GM21786 (cell line): ENCODE results near the gene AGBL4.
"Not testable (repeated sequence)": the region's sequence is repeated elsewhere in the genome, so short reads cannot be mapped to it uniquely, and the experiment has no call there.

ENCODE experiments used
- ATAC-seq: cut with Tn5 transposase; IDR thresholded peaks from one replicate; pipeline ENCODE4 v1.9.1; 2021; ENCODE audit not compliant: unreplicated experiment

Gene AGBL4

DNA sequence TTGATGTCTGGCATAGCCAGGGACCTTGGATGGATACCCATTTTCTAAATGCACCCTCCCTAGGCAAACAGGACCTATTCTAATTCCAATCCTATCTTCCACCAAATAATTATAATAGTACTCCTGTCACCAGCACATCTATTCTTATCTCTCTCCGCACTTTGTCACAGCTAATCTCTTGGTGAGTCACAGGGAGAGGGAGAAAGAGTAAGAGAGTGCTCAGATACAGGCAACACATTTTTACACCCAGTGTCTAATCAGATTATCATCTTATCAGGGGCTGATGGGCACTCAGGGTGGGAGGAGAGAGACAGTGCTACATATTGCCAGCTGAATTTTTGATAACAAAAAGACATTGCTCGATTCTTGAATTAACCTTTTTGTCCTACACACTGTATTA is 972.1 kb downstream of the AGBL4 start:
- no peak for ATAC-seq

DNA sequence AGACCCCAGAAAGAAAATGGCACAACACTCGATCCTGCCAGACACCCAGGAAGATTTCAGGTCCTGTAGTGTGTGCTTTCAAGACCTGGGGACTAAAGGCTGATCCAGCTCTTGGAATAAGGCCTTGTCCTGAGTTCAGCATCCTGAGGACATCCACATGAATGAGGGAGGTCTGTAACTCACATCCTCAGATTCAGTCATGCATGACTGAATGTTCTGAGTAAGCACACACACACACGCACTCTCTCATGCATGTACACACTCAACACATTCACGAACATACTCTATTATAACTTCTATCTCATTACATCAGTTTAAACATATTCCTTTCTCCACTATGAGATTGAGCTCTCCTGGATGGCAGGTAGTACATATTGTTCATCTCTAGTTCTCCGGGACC is 973.7 kb downstream of the AGBL4 start:
- no peak for ATAC-seq

DNA sequence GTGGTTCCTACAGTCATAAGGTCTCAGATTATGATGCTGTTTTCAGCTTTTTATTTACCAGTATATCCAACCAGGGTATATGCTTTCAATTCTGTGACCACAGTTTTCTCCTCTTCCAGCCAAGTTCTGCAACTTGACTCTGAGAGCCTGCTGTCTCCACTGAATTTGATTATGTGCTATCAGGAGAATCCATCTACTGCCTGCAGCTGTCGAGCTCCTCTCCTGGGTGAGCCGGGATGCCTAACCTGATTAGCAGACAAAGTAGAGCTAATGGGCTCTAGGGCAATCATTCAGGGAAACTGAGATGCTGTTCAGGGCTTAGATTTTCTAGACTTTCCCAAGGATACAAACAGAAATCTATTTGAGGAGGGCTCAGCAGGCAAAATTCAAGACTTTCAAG is 975.6 kb downstream of the AGBL4 start:
- no peak for ATAC-seq

DNA sequence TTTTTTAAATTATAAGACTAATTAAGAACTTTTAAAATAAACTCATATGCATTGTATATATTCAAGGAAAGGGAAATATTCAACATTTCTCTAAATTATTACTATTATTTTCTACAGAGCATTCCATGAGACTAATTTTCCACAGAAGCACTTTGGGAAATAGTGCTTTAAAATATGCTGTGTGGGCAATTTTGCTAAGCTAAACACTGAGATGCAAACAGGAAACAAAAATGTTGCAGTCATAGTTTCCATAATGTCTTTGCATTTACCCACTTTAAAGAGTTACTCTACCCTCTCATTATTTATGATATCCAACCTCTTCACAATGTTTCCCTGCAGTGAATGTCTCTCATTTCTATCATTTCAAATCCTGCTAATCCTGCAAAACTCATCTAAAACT is 977.4 kb downstream of the AGBL4 start:
- ATAC-seq: no peak

DNA sequence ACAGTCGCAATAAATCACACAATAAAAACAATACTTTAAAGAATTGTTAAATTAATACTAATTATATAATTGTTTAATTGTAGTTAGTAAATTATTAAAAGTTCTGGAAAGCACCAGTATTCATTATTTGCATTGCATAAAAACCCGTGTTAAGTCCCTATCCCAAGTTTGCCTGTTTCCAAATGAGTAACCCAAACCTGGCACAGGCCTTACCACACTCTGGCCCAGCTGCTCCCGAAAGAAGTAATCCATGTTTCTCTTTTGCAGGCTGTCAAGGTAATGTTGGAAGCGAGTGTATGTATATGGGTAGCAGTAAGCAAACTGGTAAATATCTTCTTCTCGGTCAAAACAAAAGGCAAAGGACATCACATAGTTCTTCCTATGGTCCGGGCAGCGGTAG is 978.4 kb downstream of the AGBL4 start:
- ATAC-seq: no peak

DNA sequence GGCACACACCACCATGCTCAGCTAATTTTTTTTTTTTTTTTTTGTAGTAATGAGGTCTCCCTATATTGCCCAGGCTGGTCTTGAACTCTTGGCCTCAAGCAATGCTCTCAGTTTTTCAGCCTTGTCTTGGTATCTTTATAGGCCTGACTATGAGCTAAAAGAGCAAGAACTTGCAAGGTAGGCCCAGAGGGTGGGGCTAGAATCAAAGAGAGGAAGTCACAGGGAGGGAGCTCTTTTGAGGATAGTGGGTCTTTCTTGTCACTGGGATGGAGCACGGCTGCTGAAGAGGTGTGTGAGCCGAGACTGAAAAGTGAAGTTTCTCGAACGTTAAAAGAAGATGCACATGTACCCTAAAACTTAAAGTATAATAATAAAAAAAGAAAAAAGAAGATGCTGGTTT is 987.1 kb downstream of the AGBL4 start:
- ATAC-seq: no peak

DNA sequence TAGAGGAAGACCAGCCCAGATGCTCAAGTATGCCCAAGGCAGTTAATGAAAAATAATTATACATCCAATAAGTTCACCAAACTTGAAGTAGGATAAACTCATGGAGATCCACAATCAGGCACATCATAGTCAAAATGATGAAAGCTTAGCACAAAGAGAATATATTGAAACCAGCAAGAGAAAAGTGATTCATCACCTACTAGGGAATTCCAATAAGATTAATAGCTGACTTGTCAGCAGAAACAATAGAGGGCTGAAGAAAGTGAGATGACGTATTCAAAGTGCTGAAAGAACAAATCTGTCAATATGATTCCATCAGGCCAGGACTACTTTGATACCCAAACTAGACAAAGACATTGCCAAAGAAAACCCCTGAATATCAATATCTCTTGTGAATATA is 995.4 kb downstream of the AGBL4 start:
- no peak for ATAC-seq

DNA sequence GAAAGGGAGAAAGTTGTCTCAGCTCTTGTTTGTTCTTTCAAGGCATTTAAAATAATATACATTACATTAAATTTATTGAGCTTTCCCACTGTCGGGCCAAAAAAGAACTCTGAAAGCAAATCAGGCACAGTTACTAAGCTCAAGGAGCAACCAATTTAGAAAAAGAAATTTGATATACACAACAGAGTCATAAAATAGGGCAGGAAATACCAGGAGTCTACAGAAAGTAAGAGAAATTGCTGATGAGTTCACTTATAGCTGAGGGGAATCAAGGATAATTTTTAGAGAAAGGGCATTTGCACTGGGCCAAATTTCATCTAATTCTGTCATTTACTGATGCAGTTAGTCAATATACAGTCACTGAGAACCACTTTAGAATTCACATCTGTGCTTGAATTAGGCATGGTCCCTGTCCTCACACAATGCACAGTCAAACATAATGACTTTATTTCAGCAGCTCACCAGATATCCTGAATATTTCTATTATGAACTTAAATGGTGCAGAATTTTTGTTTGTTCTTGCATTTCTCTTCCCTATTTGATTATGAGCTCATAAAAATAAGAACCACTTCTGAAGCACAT is 997.4 kb downstream of the AGBL4 start:
- ATAC-seq: no peak

DNA sequence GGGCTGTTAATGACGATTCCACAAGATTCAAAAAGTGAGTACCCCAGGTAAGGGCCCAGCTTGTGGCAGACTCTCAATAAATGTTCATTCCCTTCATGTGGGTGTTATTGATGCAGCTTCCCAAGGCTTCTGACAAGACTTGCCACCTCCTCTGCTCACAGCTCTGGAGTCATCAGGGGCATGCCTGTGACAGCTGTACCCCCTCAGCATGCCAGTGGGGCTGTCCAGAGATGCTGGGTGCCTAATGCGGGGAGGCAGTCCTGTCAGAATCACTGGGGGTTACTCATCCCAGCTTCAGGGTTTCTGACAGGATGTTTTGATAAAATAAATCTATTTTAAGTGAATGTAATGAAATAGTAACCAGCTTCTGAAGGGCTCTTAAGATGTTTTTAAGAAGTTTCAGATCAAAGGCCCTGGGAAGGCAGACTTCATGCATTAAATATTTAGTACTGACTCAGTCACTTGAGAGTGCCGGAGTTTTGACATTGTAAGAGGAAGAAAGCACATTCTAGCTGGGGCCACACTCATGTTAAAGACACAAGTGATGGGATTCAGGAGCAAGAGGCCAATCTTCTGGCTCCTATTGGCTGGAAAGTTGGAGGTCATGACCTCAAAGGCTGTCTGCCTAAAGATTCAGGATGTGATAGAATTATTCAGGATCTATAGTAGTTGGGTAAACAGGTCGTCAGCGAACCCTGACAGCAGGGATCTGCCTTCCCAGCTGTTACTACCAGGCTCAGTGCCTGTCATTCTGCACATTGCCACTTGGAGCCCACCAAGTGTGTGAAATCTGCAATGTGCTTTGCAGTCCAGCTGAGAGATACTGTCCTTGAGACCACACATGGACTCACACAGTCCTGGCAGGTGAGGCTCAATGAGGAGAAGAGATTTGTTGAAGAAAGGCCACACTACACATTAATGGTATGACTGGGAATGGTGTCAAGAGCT is 1007.5 kb downstream of the AGBL4 start:
- ATAC-seq: no peak

DNA sequence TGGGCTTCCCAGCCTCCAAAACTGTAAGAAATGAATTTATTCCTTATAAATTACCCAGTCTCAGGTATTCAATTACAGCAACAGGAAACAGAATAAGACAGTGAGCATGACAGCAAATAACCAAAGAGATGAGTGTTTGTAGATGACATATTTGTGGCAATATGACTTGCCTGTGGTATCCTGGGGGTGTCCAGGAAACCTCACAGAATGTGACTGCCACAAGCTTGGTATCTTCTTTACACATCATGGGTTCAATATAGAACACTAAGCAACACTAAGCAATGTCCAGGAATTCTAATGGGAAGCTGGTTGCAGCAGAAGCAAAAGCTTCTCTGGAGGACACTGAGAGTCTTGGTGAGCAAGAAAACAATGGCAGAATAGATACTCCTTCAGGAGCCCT is 1010.7 kb downstream of the AGBL4 start:
- ATAC-seq: no peak

DNA sequence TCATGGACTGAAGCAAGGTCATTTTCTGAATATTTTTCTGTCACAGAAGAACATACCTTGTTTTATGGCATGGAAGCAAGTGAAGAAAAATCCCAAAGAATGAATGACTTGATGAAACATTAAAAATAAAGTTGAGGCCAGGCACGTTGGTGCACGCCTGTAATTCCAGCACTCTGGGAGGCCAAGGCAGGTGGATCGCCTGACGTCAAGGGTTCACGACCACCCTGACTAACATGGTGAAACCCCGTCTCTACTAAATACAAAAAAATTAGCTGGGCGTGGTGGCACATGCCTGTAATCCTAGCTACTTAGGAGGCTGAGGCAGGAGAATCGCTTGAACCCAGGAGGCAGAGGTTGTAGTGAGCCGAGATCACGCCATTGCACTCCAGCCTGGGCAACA is 1020.8 kb downstream of the AGBL4 start:
- not testable (repeated sequence) for ATAC-seq

DNA sequence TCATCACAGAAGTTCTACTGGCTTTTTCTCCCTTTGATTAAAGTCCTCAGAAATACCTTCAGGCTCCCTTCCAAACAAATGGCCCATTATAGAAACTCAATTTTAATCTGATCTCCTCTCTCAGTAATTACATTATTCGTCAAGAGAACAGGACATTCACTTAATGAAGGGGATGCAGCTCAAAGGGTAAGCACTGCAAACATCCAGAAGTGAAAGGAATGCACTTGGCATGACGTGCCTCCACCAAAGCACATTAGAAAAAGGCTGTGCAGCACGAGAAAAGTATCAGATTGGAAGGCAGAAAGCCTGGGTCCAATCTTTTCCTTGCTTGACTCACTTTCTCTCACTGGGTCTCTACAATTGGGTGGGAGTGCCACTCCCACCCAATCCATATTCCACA is 1024.4 kb downstream of the AGBL4 start:
- no peak for ATAC-seq

DNA sequence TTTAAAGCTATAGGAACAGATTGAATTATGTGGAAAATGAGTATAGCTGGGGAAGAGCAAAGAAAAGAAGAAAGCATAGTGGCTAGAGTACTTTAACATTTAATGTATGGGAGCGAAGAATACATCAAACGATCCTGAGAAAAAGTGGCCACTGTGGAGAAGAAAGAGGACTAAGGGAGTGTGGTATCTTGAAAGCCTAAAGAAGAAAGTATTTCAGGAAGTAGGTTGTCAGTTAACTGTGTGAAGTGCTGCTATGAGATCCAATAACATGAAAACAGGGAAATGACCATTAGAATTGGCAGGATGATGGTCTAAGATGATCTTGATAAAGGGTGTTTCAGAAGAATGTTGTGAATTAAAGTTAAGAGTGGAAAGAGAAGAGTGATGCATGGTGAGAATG is 1027.4 kb downstream of the AGBL4 start:
- ATAC-seq: no peak

DNA sequence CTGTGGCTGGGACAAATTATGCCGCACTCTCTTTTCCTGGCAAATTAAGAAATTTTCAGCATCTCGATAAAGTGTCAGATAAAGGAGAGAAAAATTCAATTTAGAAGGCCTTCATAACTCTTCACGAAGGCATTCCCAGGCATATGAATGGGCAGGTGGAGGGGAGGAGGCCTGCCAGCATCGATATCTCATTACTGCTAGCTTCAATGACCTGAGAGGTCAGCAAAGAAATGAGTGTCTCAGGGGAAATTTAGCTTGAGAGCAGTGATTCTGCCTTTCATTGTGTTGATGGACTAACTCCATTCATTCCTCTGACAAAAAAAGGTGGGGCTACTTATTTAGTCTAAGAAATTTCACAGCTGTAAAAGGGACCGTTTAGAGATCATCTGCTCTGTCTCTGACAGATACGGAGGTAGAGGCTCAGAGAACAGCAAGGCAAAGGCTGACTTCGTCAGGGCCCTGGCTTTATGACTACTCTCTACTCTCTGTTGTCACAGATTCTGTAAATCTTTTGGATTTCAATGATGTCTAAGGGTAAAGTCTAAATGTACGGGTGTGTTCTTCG is 1035.0 kb downstream of the AGBL4 start:
- ATAC-seq: no peak

DNA sequence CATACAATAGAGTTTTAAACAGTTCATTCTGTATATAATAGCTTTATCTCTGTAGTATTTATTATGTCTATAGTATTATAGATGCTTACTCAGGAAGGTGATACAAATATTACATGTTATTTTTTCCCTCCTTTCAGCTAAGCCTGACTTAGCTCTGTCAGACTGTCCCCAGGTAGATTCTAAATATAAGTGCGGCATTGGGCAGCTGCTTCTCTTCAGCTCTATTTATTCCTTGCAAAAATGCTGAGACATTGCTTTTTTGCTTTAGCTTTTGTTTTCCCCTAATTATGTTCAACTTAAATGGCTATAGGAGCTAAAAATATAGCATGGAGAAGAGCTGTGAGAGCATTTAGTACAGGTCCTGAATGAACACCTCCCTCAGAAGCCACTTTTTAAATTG is 1043.8 kb downstream of the AGBL4 start:
- no peak for ATAC-seq

DNA sequence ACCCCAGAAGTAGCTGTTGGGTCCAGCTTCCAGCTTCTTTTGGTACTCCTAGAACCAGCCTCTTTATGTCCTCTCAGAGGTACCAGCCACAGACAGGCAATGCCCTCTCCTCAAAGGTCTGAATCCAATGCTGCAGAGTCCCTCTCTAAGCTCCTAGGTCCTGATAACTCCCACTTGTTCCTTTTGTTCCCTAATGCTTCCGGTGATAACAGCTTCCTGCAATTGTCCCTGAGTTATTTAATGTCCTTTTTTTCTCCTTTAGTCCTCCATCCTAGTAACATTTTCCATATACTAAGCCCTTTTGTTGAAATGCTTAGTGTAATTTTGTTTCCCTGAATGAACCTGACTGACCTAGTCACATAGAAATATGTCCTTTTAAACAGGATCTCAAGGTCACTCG is 1045.3 kb downstream of the AGBL4 start:
- ATAC-seq: no peak

DNA sequence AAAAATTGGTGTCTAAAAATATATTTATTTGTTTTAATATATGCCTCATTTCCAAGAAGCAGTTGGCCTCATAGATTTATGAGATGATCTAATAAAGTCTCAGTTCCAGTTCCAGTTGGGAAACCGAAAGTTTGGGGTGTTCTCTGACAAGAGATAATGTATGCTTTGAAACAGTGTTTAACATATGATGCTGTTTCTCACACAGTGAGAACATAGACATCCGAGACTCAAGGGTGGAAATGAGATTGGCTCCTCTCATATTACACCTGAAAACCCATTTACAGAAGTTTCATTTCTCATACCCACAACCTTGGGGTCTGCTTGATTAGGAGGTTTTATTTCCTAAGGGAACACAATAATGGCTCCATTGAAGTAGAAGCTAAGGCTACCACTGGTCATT is 1046.5 kb downstream of the AGBL4 start:
- ATAC-seq: no peak

DNA sequence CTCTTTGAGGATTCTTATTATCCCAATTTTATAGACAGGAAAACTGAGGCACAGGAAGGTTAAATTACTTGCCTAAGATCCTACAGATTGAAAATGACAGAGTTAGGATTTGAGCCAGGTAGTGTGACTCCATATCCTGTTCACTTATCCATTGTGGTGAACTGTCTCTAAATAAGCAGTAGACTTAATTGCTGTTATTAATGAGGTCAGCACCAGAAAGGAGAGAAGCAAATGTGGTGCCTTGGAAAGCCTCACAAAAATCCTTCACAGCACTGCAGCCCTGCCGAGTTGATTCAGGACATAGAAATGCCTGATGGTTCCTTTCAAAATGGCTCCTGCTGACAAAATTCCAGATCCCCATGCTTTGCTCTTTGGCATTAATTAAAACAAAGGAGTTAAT is 1053.8 kb downstream of the AGBL4 start:
- no peak for ATAC-seq

DNA sequence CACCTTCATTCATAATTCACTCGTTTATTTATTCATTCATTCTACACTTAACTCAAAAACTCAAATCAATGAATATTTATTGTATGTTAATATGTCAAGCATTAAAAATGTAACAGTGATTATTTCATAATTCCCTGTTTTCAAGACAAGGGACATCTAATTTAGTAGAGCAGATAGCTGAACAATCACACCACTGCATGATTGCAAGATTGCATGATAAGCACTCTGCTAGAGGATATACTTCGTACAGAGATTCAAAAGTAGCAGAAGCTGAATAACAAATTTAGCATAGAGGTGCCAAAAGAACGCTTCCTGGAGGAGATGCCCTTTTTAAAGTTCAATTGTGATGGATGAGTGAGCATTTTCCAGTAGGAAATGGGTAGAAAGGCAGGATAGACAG is 1056.4 kb downstream of the AGBL4 start:
- ATAC-seq: no peak

DNA sequence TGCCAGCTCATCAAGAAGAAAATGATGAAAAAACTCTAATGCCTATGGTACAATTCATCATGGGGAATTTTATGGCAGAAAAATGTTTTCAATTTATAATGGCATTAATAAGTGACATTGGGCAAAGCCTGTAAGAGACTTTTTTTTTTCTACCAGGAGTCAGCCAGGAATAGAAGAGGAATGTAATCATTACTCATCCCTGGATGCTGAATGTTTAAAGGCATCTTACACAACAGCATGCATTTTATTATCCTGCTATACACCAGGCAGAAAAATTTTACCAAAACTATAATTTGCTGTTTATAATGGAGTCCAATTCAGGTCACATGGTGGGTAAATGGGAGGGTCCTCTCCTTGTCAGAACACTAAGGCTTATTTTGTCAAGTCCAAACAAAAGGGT is 1057.2 kb downstream of the AGBL4 start:
- no peak for ATAC-seq

DNA sequence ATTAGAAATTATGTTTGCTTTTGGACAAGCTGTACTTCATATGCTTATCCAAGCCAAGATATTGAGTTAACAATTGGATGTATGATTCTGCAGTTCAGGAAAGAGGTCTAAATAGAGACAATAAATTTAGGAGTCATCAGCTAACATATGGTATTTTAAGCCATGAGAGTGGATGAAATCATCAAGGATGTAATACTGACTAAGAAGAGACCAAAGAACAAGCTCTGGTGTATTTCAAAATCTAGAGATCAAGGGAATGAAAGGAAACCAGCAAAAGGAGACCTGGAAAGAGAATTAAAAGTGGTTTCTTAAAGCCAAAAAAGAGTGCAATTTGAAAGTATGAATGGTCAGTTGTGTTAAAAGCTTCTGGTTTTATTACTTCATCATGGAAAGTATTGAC is 1063.4 kb downstream of the AGBL4 start:
- ATAC-seq: no peak

DNA sequence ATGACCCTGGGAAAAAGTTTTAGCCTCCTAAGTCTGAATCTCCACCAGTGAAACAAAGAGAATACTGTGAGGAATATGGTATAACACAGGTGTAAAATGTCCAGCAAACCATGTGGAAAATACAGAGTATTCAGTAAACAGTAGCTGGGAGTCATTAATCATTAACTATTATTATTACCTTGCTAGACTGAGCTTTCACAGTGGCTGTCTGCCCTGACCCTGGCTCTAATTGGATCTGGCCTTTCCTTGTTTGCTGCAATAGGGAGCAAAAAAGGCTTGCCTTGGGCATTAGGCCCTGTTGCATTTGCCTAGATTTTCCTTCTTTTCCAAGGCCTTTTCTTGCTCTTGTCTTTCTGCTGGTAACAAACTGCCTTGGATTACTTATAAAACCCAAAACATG is 1068.0 kb downstream of the AGBL4 start:
- ATAC-seq: no peak
